Mesenchymal stem cell (in vitro differentiated cells and primary cell): ENCODE data around the gene SNPH.

Experiments used
- DNase-seq: peaks from one replicate; pipeline ENCODE4 v3.0.0-alpha.2; 2013
- H2AFZ ChIP-seq: one replicate; pipeline ENCODE4 v1.6.1; 2013; ENCODE audit warnings: low read depth, mild to moderate bottlenecking, control low read depth, inconsistent platforms, low read length, moderate library complexity
- H2AK5ac ChIP-seq: 2 replicates; pipeline ENCODE4 v1.6.1; 2013; ENCODE audit warnings: low read length, moderate library complexity, mild to moderate bottlenecking, inconsistent platforms; ENCODE audit not compliant: severe bottlenecking
- H2BK120ac ChIP-seq: one replicate; pipeline ENCODE4 v1.6.1; 2013; ENCODE audit warnings: low read depth, mild to moderate bottlenecking, inconsistent platforms, low read length, moderate library complexity
- H2BK12ac ChIP-seq, 2 experiments: one replicate each; pipeline ENCODE4 v1.6.1; 2013; ENCODE audit warnings: inconsistent platforms in 2 of 2, low read length in 2 of 2, mild to moderate bottlenecking in 2 of 2, moderate library complexity in 2 of 2, control low read depth in 1 of 2
- H2BK15ac ChIP-seq: one replicate; pipeline ENCODE4 v1.6.1; 2013; ENCODE audit warnings: mild to moderate bottlenecking, low read depth, inconsistent platforms; ENCODE audit not compliant: poor library complexity, severe bottlenecking
- H2BK5ac ChIP-seq: 2 replicates; pipeline ENCODE4 v1.6.1; 2013; ENCODE audit warnings: low read depth, mild to moderate bottlenecking, low read length, control low read depth, inconsistent platforms; ENCODE audit not compliant: poor library complexity, severe bottlenecking
- H3K14ac ChIP-seq, 2 experiments: one replicate each; pipeline ENCODE4 v1.6.1; 2013; ENCODE audit warnings: inconsistent platforms in 2 of 2, low read length in 2 of 2, control low read depth in 1 of 2, mild to moderate bottlenecking in 1 of 2, moderate library complexity in 1 of 2
- H3K18ac ChIP-seq, 2 experiments: one replicate each; pipeline ENCODE4 v1.6.1; 2013; ENCODE audit warnings: inconsistent platforms in 2 of 2, low read length in 2 of 2, control low read depth in 1 of 2, low read depth in 1 of 2, mild to moderate bottlenecking in 1 of 2
- H3K23ac ChIP-seq, 2 experiments: one replicate each; pipeline ENCODE4 v1.6.1; 2013; ENCODE audit warnings: inconsistent platforms in 2 of 2, low read length in 2 of 2, mild to moderate bottlenecking in 2 of 2, moderate library complexity in 2 of 2, control low read depth in 1 of 2
- H3K27ac ChIP-seq: 2 replicates; pipeline ENCODE4 v1.5.1; 2013; ENCODE audit warnings: mild to moderate bottlenecking, moderate library complexity, low read length, control low read depth, inconsistent platforms; ENCODE audit not compliant: poor library complexity, severe bottlenecking
- H3K27me3 ChIP-seq, 2 experiments: 2 replicates each; pipeline versions ENCODE4 v1.6.1 to v1.7.0; 2013; ENCODE audit warnings: low read length in 2 of 2, mild to moderate bottlenecking in 2 of 2, moderate library complexity in 2 of 2, control low read depth in 1 of 2, inconsistent platforms in 1 of 2; ENCODE audit not compliant: control insufficient read depth in 1 of 2, insufficient read depth in 1 of 2
- H3K36me3 ChIP-seq, 2 experiments: 2 replicates each; pipeline versions ENCODE4 v1.6.1 to v1.7.0; 2013; ENCODE audit warnings: low read length in 2 of 2, control low read depth in 1 of 2, inconsistent platforms in 1 of 2, low read depth in 1 of 2, mild to moderate bottlenecking in 1 of 2; ENCODE audit not compliant: insufficient read depth in 2 of 2, control insufficient read depth in 1 of 2
- H3K4ac ChIP-seq, 2 experiments: one replicate each; pipeline ENCODE4 v1.6.1; 2013; ENCODE audit warnings: inconsistent platforms in 2 of 2, low read length in 2 of 2, mild to moderate bottlenecking in 2 of 2, moderate library complexity in 2 of 2, control low read depth in 1 of 2, low read depth in 1 of 2
- H3K4me1 ChIP-seq: 2 replicates; pipeline ENCODE4 v1.6.1; 2013; ENCODE audit warnings: low read depth, low read length, control low read depth; ENCODE audit not compliant: control insufficient read depth, insufficient read depth
- H3K4me2 ChIP-seq: 2 replicates; pipeline ENCODE4 v1.6.1; 2013; ENCODE audit warnings: low read length, mild to moderate bottlenecking, inconsistent platforms; ENCODE audit not compliant: poor library complexity, severe bottlenecking
- H3K4me3 ChIP-seq, 2 experiments: 2 replicates each; pipeline versions ENCODE4 v1.5.1 to v1.7.0; 2013; ENCODE audit warnings: low read length in 2 of 2, mild to moderate bottlenecking in 2 of 2, control low read depth in 1 of 2, low read depth in 1 of 2; ENCODE audit not compliant: insufficient read depth in 1 of 2
- H3K79me1 ChIP-seq: replicated peaks from 2 replicates; pipeline ENCODE4 v1.6.1; 2013; ENCODE audit warnings: mild to moderate bottlenecking, control low read depth, low read length, inconsistent platforms; ENCODE audit not compliant: poor library complexity, severe bottlenecking
- H3K9ac ChIP-seq: 2 replicates; pipeline ENCODE4 v1.7.0; 2013; ENCODE audit warnings: mild to moderate bottlenecking, low read length, moderate library complexity
- H3K9me3 ChIP-seq: 2 replicates; pipeline ENCODE4 v1.7.0; 2013; ENCODE audit warnings: mild to moderate bottlenecking, low read length; ENCODE audit not compliant: control insufficient read depth
- H4K8ac ChIP-seq: one replicate; pipeline ENCODE4 v1.6.1; 2013; ENCODE audit warnings: inconsistent platforms, mild to moderate bottlenecking, low read length, moderate library complexity
- H4K91ac ChIP-seq: one replicate; pipeline ENCODE4 v1.6.1; 2013; ENCODE audit warnings: mild to moderate bottlenecking, low read length, inconsistent platforms
- WGBS: methylation state at CpG from one replicate; pipeline ENCODE4 v1.1.7; 2013; ENCODE audit warnings: mixed read lengths; 5-methylcytosine and 5-hydroxymethylcytosine counted together

The SNPH gene

DNA sequence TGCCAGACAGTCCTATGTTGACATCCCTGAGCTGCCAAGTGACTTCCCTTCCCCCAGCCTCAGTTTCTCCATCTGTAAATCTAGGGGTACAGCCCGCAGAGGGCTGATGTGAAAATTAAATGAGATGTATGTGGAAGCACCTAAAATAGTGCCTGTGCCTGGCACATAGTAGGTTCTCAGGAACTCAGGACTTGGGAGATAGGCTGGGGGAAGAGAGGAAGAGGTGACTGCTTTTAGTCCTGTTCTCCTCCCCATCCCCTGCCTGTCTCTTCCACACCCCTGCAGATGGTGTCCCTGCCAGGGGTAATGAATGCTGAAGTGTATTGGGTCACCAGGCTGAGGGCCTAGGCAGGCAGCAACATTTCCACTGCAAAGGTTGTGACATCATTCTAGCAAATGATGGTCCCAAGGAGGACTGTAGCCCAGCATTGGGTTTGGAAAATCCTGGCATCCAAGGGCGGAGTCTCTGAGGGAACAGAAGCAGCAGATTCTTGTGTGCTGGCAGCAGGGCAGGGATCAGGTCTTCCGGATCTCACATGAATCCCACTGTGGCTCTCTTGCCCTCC, 1.8 kb downstream of the SNPH start:
- no peak overlapping the region for H3K27ac ChIP-seq
- no peak overlapping the region for H3K23ac ChIP-seq
- peaks cover 36% of the 10 kb centered on the region for H3K79me1 ChIP-seq
- no peak overlapping the region for H2BK120ac ChIP-seq
- H2AK5ac ChIP-seq: no peak overlapping the region
- no peak overlapping the region for H4K8ac ChIP-seq
- no peaks in the 10 kb centered on the region for H3K27me3 ChIP-seq
- no peak overlapping the region for H2BK12ac ChIP-seq
- no peak overlapping the region for H3K4ac ChIP-seq
- H4K91ac ChIP-seq: no peak overlapping the region
- H3K36me3 ChIP-seq: peaks cover 8 to 20% of the 10 kb centered on the region in 2 experiments
- H2AFZ ChIP-seq: no peak overlapping the region
- peak; percentile 18 for DNase-seq
- no peaks in the 10 kb centered on the region for H3K9me3 ChIP-seq
- no peak overlapping the region for H3K4me2 ChIP-seq
- H2BK15ac ChIP-seq: peak overlapping the region; percentile 68
- no peak overlapping the region for H2BK5ac ChIP-seq
- H3K4me3 ChIP-seq: peak overlapping the region in 1 of 2 experiments; percentile 84
- no peak overlapping the region for H3K18ac ChIP-seq
- no peak overlapping the region for H3K9ac ChIP-seq
- H3K14ac ChIP-seq: no peak overlapping the region
- 92% methylated on average over 2 of the region's 3 CpGs for WGBS
- peaks cover 13% of the 10 kb centered on the region for H3K4me1 ChIP-seq

DNA sequence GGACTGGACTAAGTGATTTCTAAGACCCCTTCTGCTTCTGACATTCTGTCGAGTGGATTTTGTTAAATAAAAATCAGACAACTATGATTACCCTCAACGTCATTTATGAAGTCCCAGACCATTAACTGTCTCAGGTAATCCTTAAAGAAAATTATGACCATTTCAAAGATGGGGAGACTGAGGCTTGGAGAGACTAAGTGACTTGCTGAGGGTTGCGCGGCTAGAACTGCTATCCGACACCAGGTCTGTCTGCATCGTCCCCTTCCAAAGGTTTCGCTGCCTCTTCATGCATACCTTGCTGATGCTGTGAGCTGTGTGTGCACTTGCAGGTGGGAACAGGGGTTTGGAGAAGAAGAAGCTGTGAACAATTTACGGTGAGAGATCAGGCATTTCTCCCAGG, 3.1 kb downstream of the SNPH start:
- Histone ChIP-seq H3K79me1 (peaks cover 41% of the 10 kb centered on the region), H3K36me3 (peaks cover 8 to 20% of the 10 kb centered on the region in 2 experiments), H3K4me3 (no peak overlapping the region), H4K91ac (no peak overlapping the region), H3K18ac (no peak overlapping the region), H3K14ac (no peak overlapping the region), H2BK12ac (no peak overlapping the region), H3K27me3 (no peaks in the 10 kb centered on the region), H3K4ac (no peak overlapping the region), H2BK120ac (no peak overlapping the region), H2AFZ (no peak overlapping the region), H3K9me3 (no peaks in the 10 kb centered on the region), H2AK5ac (no peak overlapping the region), H2BK5ac (no peak overlapping the region), H3K4me2 (no peak overlapping the region), H3K23ac (no peak overlapping the region), H3K9ac (no peak overlapping the region), H3K4me1 (peaks cover 14% of the 10 kb centered on the region), H3K27ac (no peak overlapping the region), H4K8ac (no peak overlapping the region), H2BK15ac (no peak overlapping the region)
- DNase-seq: no peak
- 96% methylated on average over 8 of the region's 8 CpGs for WGBS

DNA sequence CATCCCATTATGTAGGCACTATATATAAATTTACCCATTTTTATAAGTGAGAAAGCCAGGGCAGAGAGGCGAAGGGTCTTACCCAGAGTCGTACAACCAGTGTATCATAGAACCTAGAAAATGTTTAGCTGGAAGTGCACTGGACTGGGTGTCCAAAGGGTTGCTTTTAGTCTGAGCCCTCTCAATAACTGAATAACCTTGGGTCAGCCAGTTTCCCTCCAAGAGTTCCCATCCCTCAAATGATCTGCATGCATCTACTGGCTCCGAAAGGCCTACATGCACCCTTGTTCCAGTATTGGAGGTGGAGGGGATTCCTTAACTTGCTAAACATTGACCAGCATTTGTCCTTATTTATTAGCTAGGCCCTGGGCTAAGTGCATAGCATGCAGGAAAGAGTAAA, 3.8 kb downstream of the SNPH start:
- no peak for DNase-seq
- WGBS: 100% methylated on average over 3 of the region's 3 CpGs
- H3K9ac ChIP-seq: no peak overlapping the region
- no peak overlapping the region for H2AK5ac ChIP-seq
- H2BK120ac ChIP-seq: no peak overlapping the region
- peaks cover 17% of the 10 kb centered on the region for H3K4me1 ChIP-seq
- H2AFZ ChIP-seq: no peak overlapping the region
- no peak overlapping the region for H4K91ac ChIP-seq
- peaks cover 10 to 20% of the 10 kb centered on the region in 2 experiments for H3K36me3 ChIP-seq
- no peak overlapping the region for H2BK12ac ChIP-seq
- no peak overlapping the region for H3K27ac ChIP-seq
- H3K14ac ChIP-seq: no peak overlapping the region
- no peaks in the 10 kb centered on the region for H3K27me3 ChIP-seq
- H3K4me3 ChIP-seq: no peak overlapping the region
- no peak overlapping the region for H2BK5ac ChIP-seq
- H3K4me2 ChIP-seq: no peak overlapping the region
- no peaks in the 10 kb centered on the region for H3K9me3 ChIP-seq
- no peak overlapping the region for H3K18ac ChIP-seq
- H3K23ac ChIP-seq: no peak overlapping the region
- peaks cover 47% of the 10 kb centered on the region for H3K79me1 ChIP-seq
- no peak overlapping the region for H4K8ac ChIP-seq
- no peak overlapping the region for H3K4ac ChIP-seq
- no peak overlapping the region for H2BK15ac ChIP-seq

DNA sequence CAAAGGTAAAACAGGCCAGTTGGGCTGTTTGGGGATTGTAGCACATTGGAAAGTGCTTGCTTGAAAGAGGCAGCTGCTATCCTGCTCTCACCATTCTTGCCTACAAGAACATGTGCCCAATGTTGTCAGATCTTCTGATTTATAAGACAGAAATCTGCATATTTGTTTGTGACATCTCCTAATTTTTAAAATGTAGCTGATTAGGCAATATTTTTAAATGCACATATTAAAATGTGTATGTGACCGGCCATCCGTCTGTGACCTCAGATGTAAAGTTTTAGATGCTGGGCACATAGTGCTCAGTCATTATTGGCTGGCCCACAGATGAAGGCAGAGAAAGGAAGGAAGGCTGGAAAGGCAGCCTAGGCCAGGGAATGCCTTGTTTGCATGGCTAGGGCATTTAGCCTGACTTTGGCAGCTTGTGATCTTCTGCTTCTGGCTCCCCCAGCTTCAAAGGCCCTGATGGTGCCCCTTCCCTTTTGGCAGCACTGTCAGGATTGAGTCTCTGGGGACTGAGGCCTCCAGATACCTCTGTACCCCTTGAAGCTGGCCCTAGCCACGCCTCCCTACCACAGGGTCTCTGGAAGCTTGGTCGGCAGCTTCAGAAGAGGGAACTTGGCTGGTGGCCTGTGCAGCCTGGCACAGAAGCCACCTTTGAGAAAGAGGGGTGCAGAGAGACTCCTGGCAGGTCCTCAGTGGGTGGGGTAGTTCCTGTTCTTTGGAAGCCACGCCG, 6.4 kb downstream of the SNPH start:
- Histone ChIP-seq H3K79me1 (peaks cover 50% of the 10 kb centered on the region), H2BK12ac (no peak overlapping the region), H2AK5ac (no peak overlapping the region), H4K8ac (no peak overlapping the region), H2BK15ac (no peak overlapping the region), H3K27me3 (no peaks in the 10 kb centered on the region), H3K4me2 (no peak overlapping the region), H3K14ac (no peak overlapping the region), H4K91ac (no peak overlapping the region), H3K9ac (no peak overlapping the region), H2BK5ac (no peak overlapping the region), H3K27ac (peak overlapping the region; percentile 1), H3K36me3 (peaks cover 12 to 20% of the 10 kb centered on the region in 2 experiments), H3K18ac (no peak overlapping the region), H3K4me1 (peaks cover 18% of the 10 kb centered on the region), H3K23ac (no peak overlapping the region), H2BK120ac (no peak overlapping the region), H3K4ac (no peak overlapping the region), H3K4me3 (no peak overlapping the region), H2AFZ (no peak overlapping the region), H3K9me3 (no peaks in the 10 kb centered on the region)
- WGBS: 99% methylated on average over 6 of the region's 6 CpGs
- DNase-seq: no peak
